ENCODE data around the gene MRGPRG. TPM values are rescaled to one million over a fixed set of nuclear protein-coding genes. Genes with fewer than 3 reads are reported as not detected.

MRGPRG gene
- total RNA-seq, 1 donor from 2014 or later, result not detected

DNA sequence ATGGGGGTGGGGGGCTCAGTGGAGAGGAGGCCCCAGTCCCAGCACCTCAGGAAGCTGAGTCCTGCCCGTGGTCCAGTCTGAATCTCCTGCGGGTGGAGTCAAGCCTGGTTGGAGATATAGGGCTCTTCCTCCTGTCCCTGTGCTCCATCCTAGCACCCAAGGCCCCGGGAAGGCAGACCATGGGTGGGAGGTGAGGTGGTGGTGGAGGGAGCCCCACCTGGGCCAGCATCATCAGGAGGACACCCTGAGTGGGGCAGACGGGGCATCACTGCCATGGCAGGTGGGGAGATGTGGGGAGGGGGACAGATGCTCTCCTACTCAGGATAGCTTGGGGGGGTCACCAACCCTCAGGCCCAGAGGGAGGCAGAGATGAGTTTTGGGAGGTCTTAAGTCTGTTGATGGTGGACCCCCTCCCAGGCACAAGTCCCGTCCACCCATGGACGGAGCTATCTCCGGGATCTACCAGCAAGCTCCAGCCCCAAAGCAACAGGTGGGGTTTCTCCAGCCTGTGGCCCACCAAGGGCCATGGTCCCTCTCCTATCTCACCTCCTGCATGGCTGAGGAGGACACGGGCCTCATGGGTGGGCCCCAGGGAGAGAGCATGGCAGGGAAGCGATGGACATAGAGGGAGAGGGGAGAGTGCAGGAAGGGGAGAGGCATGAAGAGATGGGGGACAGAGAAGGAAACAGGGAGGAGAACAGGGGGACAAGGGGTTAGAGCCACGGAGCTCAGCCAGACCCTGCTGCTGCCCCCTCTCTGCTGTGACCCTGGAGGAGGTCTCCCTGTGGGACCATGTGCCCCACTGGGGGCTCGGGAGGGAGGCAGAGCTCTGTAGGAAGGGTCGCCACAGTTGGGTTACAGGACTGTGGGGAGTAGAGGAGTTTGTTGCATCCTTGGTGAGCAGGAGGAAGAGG, 12.3 kb upstream of the MRGPRG start:
- intact Hi-C loops (cut with micrococcal nuclease), result no loop called here
- no peak for DNase-seq
- H3K9me3 ChIP-seq (replicated peaks), result no peaks in the 10 kb centered on the region
- no peak overlapping the region for H3K4me3 ChIP-seq
- TF ChIP-seq, protein P1, sequence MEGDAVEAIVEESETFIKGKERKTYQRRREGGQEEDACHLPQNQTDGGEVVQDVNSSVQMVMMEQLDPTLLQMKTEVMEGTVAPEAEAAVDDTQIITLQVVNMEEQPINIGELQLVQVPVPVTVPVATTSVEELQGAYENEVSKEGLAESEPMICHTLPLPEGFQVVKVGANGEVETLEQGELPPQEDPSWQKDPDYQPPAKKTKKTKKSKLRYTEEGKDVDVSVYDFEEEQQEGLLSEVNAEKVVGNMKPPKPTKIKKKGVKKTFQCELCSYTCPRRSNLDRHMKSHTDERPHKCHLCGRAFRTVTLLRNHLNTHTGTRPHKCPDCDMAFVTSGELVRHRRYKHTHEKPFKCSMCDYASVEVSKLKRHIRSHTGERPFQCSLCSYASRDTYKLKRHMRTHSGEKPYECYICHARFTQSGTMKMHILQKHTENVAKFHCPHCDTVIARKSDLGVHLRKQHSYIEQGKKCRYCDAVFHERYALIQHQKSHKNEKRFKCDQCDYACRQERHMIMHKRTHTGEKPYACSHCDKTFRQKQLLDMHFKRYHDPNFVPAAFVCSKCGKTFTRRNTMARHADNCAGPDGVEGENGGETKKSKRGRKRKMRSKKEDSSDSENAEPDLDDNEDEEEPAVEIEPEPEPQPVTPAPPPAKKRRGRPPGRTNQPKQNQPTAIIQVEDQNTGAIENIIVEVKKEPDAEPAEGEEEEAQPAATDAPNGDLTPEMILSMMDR (IDR thresholded peaks at IDR 0.05; ENCODE audit: borderline replicate concordance), result no peak
- no peak overlapping the region for H3K27ac ChIP-seq (replicated peaks)
- no peaks in the 10 kb centered on the region for H3K36me3 ChIP-seq
- peaks cover 55% of the 10 kb centered on the region for H3K27me3 ChIP-seq (ENCODE audit: low read depth)
- peaks cover 10% of the 10 kb centered on the region for H3K4me1 ChIP-seq

DNA sequence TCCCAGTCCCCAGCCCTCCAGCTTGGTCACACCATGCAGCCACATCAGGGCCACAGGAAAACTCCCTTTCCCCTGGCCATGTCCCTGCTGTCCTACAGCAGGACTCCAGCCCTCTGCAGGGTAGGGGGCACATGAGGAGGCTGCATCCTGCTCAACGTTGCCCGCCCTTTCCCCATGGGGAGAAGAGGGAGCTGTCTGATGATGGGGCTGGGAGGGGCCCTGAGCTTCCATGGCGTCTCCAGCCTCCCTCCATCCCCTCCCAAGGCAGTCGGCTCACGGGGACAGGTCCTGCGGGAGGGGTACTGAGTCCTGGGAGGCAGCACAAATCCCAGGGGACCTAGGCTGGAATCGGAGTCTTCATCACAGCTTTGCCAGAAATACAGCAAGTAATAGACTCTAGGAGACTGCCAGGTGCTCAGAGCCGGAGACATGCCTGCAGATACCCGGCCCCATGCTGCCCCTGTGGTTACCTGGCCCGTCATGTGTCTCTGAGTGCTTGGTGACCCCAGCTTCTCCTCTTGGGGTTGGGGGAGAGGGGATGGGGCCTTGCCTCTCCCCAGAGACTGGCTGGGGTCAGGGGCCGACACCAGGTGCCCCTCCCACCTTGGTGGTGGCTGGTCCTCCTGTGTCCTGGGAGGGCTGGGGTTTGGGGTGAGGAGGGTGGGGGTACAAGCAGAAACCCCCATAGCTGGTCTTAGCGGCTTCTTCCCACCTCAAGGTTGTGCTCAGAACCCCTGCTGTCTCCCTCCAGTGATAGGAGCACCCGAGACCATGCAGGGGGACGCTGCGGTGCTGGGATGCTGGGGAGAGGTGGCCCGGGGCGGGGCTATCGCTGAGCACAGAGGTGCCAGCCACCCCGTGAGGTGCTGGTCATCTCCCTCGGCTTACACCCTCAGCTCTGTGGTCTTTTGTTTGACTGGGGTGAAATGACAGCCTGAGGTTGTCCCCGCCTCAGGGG, 11.3 kb upstream of the MRGPRG start:
- DNase-seq, result no peak
- no peak overlapping the region for H3K4me3 ChIP-seq
- H3K4me1 ChIP-seq, result peaks cover 10% of the 10 kb centered on the region
- no peaks in the 10 kb centered on the region for H3K9me3 ChIP-seq (replicated peaks)
- no peak overlapping the region for H3K27ac ChIP-seq (replicated peaks)
- TF ChIP-seq, protein P1 (IDR thresholded peaks at IDR 0.05; ENCODE audit: borderline replicate concordance), result no peak
- intact Hi-C loops (cut with micrococcal nuclease), result no loop called here
- H3K27me3 ChIP-seq (ENCODE audit: low read depth), result peaks cover 63% of the 10 kb centered on the region
- H3K36me3 ChIP-seq, result no peaks in the 10 kb centered on the region

DNA sequence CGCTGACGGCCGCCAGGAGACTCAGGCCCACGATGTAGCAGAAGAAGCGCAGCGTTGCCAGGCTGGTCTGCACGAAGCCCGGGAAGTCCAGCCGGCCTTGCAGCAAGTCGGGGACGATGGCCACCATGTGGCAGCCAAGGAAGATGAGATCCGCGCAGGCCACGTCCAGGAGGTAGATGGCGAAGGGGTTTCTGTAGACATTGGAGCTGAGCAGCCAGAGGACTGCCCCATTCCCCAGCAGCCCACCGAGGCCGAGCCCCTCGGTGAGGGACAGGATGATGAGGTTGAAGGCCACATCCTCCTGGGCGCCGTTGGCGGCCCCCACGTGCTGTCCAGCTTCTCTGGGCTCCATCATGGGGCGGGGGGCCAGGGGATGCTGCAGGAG, 9.8 kb upstream of the MRGPRG start:
- Histone ChIP-seq H3K9me3 (replicated peaks) (no peaks in the 10 kb centered on the region), H3K4me1 (peaks cover 10% of the 10 kb centered on the region), H3K27ac (replicated peaks) (no peak overlapping the region), H3K36me3 (no peaks in the 10 kb centered on the region), H3K4me3 (no peak overlapping the region), H3K27me3 (ENCODE audit: low read depth) (peaks cover 78% of the 10 kb centered on the region)
- TF ChIP-seq, protein P1 (IDR thresholded peaks at IDR 0.05; ENCODE audit: borderline replicate concordance), result no peak
- intact Hi-C loops (cut with micrococcal nuclease), result no loop called here
- no peak for DNase-seq

DNA sequence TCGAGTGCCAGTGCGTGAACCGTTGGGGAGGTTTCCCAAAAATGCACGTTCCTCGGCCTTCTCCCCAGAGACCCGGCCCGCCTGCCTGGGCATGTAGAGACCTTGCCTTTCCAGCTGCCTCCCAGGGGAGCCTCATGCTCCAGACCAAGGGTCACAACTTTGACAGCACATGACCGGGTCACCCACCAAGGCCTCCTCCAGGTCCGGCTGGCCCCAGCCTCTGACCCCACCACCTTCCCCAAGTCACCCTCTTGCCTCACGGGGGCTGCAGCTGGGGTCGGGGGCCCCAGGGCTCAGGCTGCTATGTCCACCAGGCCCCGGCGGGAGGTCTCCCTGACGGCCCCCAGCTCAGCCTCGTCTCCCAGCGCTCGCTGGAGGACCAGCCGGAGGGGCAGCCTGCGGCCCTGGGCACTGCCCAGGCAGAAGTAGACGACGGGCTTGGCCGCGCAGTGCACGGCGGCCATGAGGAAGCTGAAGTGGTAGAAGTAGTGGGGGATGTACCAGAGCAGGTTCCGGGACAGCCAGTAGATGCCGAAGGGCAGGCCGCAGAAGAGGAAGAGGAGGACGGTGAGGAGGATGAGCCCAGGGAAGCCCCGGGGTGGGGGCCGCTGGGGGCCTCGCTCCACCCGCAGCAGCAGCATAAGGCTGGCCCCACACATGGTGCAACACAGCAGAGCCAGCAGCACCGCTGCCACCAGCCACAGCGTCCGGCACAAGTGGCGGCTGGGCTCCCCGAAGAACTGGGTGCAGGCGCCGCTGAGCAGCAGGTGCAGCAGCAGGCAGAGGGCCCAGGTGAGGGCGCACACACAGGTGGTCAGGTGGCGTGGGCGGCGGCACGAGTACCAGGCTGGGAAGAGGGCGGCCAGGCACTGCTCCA, 9.2 kb upstream of the MRGPRG start:
- no peak overlapping the region for H3K27ac ChIP-seq (replicated peaks)
- H3K27me3 ChIP-seq (ENCODE audit: low read depth), result peaks cover 78% of the 10 kb centered on the region
- H3K4me3 ChIP-seq, result no peak overlapping the region
- H3K4me1 ChIP-seq, result peaks cover 10% of the 10 kb centered on the region
- no peaks in the 10 kb centered on the region for H3K9me3 ChIP-seq (replicated peaks)
- no peak for DNase-seq
- TF ChIP-seq, protein P1 (IDR thresholded peaks at IDR 0.05; ENCODE audit: borderline replicate concordance), result no peak
- intact Hi-C loops (cut with micrococcal nuclease), result no loop called here
- H3K36me3 ChIP-seq, result no peaks in the 10 kb centered on the region

All from left ventricle myocardium inferior (tissue), 1 donor.